ENCODE data around the gene CD1C.
"Not testable (repeated sequence)": the region's sequence is repeated elsewhere in the genome, so short reads cannot be mapped to it uniquely, and the experiment has no call there.

The CD1C gene

DNA sequence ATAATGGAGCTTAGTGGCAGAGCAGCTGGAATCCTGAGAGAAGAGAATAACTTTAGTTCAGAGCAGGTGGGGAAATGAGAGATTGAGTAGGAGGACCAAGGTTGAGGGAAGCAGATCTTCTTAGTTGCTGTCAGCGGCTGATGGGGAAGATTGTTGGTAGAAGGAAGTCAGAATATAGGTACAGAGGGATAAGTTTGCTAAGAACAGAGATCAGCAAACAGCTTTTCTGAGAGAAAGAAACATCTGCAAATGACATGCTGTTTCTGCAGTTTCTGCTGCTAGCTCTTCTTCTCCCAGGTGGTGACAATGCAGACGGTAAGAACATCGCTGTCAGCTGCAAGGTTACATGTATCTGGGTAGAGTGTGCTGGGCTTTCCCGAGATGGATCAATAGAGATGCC is at the start of gene CD1C:
Gene CD1C (plus strand): TSS at position 113 of the 400 bp plus-strand sequence. CDS start 142 bp downstream, at position 255.
- no peak for DNase-seq

DNA sequence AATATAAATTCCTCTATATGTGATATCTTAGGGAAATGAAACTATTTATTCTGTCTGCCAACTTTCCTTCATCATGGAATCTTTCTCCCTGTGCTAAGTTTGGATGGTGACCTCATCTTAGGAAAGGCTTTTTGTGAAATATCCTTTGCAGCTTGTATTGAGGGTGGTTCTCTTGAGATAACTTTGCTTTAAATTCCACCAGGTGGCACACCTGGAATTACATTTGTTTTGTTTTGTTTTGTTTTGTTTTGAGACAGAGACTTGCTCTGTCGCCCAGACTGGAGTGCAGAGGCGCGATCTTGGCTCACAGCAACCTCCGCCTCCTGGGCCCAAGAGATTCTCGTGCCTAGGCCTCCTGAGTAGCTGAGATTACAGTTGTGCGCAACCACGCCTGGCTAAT is 43.1 kb upstream of the CD1C start:
- DNase-seq: no peak

DNA sequence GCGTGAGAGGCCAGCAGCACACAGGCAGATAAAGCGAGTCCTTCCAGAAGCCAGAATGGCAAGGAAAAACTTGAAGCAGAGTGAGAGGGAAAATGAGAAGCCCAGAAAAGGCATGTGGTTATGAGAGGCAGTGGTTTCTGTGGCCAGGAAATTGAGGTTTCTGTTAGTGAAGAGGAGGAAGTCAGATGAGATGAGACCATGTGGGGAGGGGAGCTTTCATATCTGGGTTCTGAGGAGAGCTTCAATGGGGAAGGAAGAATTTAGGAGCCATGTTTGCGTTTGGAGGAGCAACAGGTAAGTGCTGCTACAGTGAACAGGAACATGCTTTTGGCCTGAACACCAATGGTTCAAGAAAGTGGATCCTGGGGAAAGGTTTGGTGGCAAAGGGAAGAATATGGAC is 41.6 kb upstream of the CD1C start:
- no peak for DNase-seq

GRCh38 chr1:158248771-158249170 is 41.0 kb upstream of the CD1C start:
- DNase-seq: no peak

- DNase-seq: no peak
Observed at GRCh38 chr1:158249646-158250045, 40.1 kb upstream of the CD1C start.

DNA sequence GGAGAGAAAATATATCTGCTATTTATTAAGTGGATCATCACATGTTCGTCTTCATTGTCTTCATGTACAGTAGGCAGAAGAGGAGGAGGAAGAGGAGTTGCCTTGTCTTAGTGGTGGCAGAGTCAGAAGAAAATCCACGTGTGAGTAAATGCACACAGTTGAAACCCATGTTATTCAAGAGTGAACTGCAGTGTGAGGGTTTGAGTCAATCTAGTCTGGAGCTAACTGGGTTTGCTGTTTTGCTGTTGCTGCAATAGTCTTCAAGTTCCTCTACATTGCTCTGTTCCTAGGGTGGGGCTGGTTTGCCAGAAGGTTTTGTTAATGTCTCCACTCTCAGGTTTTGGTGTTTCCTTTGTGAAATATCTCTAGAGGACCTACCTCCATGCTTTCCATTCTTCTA is 38.6 kb upstream of the CD1C start:
- DNase-seq: no peak

DNA sequence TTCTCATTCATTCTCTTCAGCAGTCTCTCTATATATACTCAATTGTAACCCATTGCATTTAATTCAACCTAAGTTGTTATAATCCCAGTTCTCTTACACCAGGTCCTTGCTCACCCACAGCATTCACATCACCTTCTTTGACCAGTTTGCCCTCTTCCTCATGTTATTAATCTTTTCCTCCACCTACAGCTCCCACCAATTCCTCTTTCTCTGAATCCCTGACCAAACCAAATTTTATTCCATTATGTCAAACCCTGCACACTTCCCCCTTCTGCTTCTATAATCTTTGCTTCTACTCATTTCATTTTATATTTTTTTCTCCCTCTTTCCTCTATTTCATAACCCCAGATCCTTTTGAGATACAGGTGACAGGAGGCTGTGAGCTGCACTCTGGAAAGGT is 34.1 kb upstream of the CD1C start:
- no peak for DNase-seq

GRCh38 chr1:158256747-158257146 is 33.0 kb upstream of the CD1C start:
- DNase-seq: not testable (repeated sequence)

- no peak for DNase-seq
Observed at GRCh38 chr1:158257888-158258287, 31.8 kb upstream of the CD1C start.

GRCh38 chr1:158259117-158259516 is 30.6 kb upstream of the CD1C start:
- DNase-seq: no peak

GRCh38 chr1:158272681-158273080 is 17.0 kb upstream of the CD1C start:
- DNase-seq: no peak

DNA sequence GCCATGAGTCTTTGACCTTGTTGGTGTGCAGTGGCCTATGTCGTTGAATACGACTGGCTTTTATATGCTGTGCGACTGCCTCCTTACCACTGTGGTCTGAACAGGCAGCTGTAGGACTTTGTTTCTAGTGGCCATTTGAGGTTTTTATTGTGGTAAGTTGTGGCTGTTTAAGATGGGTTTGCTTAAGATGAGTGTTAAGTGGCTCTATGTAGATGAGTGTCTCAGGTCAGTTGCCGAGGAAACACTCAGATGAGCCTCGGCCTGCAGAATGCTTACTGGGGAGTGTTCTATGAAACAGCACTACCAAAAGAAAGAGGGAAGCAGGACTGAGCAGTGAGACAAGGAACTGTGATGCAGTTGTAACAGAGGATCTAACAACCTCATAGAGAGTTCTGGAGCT is 14.9 kb upstream of the CD1C start:
- no peak for DNase-seq

GRCh38 chr1:158282421-158282820 is 7.3 kb upstream of the CD1C start:
- not testable (repeated sequence) for DNase-seq

DNA sequence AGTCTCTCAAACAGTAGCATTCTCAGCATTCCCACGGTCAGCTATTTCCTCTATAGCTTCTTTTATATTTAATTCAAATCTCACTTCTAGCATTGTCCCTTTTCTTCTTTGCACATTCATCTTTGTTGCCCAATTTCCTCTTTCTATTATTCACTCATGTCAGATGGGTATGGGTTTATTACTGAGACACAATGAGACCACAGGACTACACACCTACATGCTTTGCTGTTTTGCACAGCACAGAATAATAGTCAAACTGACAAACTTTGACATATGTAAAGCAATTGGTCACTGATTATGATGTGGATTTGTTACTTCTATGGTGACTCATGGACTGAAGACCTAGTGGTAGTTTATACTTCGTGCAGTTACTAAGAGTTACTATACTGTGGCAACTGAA is 5.8 kb upstream of the CD1C start:
- no peak for DNase-seq

GRCh38 chr1:158285756-158286241 is 3.9 kb upstream of the CD1C start:
- no peak for DNase-seq

GRCh38 chr1:158286487-158286886 is 3.2 kb upstream of the CD1C start:
- DNase-seq: no peak

GRCh38 chr1:158286941-158287346 is 2.8 kb upstream of the CD1C start:
- DNase-seq: no peak

DNA sequence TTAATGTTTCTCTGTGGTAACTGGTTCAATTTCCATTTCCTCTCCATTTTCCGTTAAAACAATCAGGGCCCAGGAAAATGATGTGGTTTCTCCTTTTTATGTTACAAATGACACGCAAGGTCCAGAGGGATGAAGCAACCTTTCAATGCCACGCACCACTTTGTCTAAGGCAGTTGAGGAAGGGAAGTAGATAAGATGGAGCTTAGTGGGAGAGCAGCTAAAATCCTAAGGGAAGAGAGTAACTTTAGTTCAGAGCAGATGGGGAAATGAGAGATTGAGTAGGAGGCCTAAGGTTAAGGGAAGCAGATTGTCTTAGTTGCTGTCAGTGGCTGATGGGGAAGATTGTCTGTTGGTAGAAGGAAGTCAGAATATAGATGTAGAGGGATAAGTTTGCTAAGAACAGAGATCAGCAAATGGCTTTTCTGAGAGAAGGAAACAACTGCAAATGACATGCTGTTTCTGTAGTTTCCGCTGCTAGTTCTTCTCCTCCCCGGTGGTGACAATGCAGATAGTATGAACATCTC is 660 bp downstream of the CD1C start:
- no peak for DNase-seq

GRCh38 chr1:158295791-158296190 is 6.1 kb downstream of the CD1C start:
- no peak for DNase-seq

DNA sequence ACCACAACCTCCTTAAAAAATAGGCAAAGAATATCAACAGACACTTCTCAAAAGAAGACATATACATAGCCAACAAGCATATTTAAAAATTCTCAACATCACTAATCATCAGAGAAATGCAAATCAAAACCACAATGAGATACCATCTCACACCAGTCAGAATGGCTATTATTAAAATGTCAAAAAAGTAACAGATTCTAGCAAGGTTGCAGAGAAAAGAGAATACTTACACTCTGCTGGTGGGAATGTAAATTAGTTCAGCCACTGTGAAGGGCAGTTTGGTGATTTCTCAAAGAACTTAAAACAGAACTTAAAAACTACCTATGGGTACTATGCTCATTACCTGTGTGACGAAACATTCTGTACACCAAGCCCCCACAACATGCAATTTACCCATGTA is 20.9 kb downstream of the CD1C start:
- no peak for DNase-seq

GRCh38 chr1:158311066-158311465 is 21.3 kb downstream of the CD1C start:
- DNase-seq: no peak

DNA sequence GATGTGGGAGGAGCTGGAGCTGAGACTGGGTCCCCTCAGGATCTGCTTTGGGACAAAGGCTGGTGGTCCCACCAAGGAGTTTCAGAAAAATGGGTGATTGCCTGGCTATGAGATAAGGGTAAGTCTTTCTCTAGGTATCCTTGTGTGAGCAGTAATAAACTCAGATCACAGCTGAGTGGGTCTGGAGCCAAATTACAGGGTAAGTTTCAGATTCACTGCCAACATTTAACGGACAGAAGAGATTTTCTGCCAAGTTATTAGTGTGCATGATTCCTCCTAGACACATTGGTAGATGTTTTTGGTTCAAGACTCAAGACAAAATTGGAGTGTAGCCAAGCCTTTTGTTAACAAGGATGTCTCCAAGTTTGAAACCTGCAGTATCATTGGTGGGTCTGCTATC is 34.1 kb downstream of the CD1C start:
- no peak for DNase-seq

DNA sequence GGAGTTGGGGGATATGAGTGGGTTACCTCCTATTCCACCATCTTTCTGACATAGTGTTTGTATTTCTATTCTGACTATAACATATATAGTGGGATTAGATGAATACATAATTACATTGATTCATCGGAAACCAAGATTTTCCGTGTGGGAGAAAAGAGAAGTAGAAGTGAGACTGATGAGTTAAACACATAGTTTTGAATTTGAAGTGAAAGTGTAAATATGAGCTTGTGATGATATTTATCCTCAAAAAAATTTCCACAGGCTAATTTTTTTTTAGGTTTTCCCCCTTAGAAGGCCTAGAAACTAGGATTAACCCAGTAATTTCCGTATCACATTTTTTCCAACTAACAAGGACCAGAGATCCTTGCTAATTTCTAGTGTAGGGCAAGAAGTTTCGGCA is 34.7 kb downstream of the CD1C start:
- DNase-seq: no peak

DNA sequence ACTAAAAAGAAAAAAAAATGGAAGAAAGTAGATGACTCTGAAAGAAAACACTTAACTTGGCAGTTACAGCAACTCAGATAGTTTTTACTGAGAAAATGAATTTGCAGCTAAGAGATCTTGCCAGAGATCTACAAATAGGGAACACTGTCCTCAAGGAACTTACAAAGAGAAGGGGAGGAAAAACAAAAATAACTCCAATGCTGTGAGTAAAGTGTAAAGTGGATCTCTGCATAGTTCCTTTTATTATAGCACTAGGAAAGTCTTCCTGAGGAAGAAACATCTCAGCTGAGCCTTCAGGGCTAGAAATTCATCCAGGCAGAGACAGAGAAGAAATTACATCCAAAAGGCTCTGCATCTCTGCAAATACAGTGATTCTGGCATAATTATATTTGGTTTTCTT is 37.8 kb downstream of the CD1C start:
- no peak for DNase-seq

DNA sequence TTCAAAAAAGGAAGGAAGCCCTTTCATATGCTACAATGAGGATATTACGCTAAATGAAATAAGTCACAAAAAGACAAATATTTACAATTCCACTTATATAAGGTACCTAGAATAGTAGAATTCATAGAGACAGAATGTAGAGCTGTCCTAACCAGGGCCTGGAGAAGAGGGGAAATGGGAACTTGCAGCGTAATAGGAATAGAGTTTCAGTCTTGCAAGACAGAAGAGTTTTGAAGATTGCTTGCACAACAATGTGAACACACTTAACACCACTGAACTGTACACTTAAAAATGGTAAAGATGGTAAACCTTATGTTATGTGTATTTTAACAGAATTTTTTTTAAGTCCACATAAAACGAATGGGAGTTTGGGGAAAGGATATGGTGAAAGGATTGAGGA is 38.7 kb downstream of the CD1C start:
- DNase-seq: no peak

DNA sequence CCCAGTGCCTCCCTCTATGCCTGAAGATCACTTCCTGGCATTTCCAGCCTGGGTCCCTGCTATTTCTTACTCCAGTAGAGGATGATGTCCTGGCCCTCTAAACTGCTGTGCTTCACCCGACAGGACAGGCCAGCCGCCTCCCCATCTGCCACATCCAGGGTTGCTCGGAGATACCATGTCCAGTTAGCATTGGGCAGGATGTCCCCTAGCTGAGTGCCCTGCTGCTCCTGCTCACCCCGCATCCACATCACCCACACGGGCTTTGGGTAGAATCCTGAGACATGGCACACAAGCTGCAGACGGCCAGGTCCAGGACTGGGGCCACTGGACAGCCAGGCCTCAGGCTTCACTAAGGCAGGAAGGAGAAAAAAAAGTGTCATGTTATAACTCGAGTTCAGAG is 39.6 kb downstream of the CD1C start:
- no peak for DNase-seq

All from activated CD4-positive, alpha-beta T cell treated with anti-CD3 and anti-CD28 coated beads for 1 hour (primary cell).